ENCODE measurements around the gene RNLS.

- TF ChIP-seq OSR1 (CRISPR knock-in tag; IDR thresholded peaks at IDR 0.05) (no peak), ZNF565 (CRISPR knock-in tag; conservative IDR thresholded peaks at IDR 0.05; ENCODE audit: low read depth) (no peak), ZNF70 (CRISPR knock-in tag; IDR thresholded peaks at IDR 0.05) (no peak), CREB5 (CRISPR knock-in tag; IDR thresholded peaks at IDR 0.05; ENCODE audit: low read depth) (no peak), ESRRG (CRISPR knock-in tag; IDR thresholded peaks at IDR 0.05) (no peak), ZNF8 (CRISPR knock-in tag; IDR thresholded peaks at IDR 0.05) (no peak), ZFP30 (CRISPR knock-in tag; IDR thresholded peaks at IDR 0.05) (no peak)
- TF ChIP-seq, protein P1, sequence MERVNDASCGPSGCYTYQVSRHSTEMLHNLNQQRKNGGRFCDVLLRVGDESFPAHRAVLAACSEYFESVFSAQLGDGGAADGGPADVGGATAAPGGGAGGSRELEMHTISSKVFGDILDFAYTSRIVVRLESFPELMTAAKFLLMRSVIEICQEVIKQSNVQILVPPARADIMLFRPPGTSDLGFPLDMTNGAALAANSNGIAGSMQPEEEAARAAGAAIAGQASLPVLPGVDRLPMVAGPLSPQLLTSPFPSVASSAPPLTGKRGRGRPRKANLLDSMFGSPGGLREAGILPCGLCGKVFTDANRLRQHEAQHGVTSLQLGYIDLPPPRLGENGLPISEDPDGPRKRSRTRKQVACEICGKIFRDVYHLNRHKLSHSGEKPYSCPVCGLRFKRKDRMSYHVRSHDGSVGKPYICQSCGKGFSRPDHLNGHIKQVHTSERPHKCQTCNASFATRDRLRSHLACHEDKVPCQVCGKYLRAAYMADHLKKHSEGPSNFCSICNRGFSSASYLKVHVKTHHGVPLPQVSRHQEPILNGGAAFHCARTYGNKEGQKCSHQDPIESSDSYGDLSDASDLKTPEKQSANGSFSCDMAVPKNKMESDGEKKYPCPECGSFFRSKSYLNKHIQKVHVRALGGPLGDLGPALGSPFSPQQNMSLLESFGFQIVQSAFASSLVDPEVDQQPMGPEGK (CRISPR knock-in tag; IDR thresholded peaks at IDR 0.05; ENCODE audit: borderline replicate concordance), result no peak
- TF ChIP-seq, protein P2, sequence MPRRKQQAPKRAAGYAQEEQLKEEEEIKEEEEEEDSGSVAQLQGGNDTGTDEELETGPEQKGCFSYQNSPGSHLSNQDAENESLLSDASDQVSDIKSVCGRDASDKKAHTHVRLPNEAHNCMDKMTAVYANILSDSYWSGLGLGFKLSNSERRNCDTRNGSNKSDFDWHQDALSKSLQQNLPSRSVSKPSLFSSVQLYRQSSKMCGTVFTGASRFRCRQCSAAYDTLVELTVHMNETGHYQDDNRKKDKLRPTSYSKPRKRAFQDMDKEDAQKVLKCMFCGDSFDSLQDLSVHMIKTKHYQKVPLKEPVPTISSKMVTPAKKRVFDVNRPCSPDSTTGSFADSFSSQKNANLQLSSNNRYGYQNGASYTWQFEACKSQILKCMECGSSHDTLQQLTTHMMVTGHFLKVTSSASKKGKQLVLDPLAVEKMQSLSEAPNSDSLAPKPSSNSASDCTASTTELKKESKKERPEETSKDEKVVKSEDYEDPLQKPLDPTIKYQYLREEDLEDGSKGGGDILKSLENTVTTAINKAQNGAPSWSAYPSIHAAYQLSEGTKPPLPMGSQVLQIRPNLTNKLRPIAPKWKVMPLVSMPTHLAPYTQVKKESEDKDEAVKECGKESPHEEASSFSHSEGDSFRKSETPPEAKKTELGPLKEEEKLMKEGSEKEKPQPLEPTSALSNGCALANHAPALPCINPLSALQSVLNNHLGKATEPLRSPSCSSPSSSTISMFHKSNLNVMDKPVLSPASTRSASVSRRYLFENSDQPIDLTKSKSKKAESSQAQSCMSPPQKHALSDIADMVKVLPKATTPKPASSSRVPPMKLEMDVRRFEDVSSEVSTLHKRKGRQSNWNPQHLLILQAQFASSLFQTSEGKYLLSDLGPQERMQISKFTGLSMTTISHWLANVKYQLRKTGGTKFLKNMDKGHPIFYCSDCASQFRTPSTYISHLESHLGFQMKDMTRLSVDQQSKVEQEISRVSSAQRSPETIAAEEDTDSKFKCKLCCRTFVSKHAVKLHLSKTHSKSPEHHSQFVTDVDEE (CRISPR knock-in tag; IDR thresholded peaks at IDR 0.05), result no peak
These were observed 3.3 kb upstream of the RNLS start, which contains the start of gene LIPJ for GRCh38 chr10:88586462-88586861.

All from SK-N-SH treated with all-trans-retinoic acid at 6 μM for 48 hours (cell line).